Activated CD4-positive, alpha-beta memory T cell treated with anti-CD3 and anti-CD28 coated beads, Interleukin-2, amount 10 ng/mL, durations not matched to agents 7 days and 5 days (primary cell): ENCODE measurements around the gene VEPH1. TPM values are rescaled to one million over a fixed set of nuclear protein-coding genes. Genes with fewer than 3 reads are reported as not detected.

Source experiments
- CTCF ChIA-PET: fragments of 350-600 bp; sonication (Branson Sonifier 250); formaldehyde crosslinking; loops from one replicate; lab custom pipeline; 2021; ENCODE audit warnings: antibody characterized with exemption, inconsistent platforms; lab: Charles Lee
- POLR2A ChIA-PET: fragments of 350-600 bp; sonication (Branson Sonifier 250); formaldehyde crosslinking; loops from one replicate; lab custom pipeline; 2021; ENCODE audit warnings: antibody characterized with exemption; lab: Charles Lee
- DNase-seq: peaks from one replicate; pipeline ENCODE4 v3.0.0-alpha.2; 2020
- H3K27ac Mint-ChIP-seq: one replicate; pipeline ENCODE4 v1.8.0; 2021; ENCODE audit warnings: mild to moderate bottlenecking, mixed read lengths
- H3K27me3 Mint-ChIP-seq: one replicate; pipeline ENCODE4 v1.8.0; 2021; ENCODE audit warnings: mixed read lengths
- H3K36me3 Mint-ChIP-seq: one replicate; pipeline ENCODE4 v1.8.0; 2021; ENCODE audit warnings: low read depth, mixed read lengths
- H3K4me1 Mint-ChIP-seq: one replicate; pipeline ENCODE4 v1.8.0; 2021; ENCODE audit warnings: mixed read lengths
- H3K4me3 Mint-ChIP-seq: one replicate; pipeline ENCODE4 v1.8.0; 2021; ENCODE audit warnings: mild to moderate bottlenecking, mixed read lengths
- H3K9me3 Mint-ChIP-seq: one replicate; pipeline ENCODE4 v1.8.0; 2021; ENCODE audit warnings: mixed read lengths
- total RNA-seq, 2 experiments: library from RNA; stranded (reverse); gene quantifications; one replicate each; pipeline ENCODE4 v1.2.3, GENCODE V29; 2021

Gene VEPH1
- total RNA-seq, 2 experiments from 2014 or later, result not detected

GRCh38 chr3:157279237-157279636, 224.0 kb downstream of the VEPH1 start:
- Mint-ChIP-seq H3K27ac (no peak overlapping the region), H3K36me3 (no peaks in the 10 kb centered on the region), H3K9me3 (no peaks in the 10 kb centered on the region), H3K4me3 (no peak overlapping the region), H3K4me1 (no peaks in the 10 kb centered on the region), H3K27me3 (peaks cover under 1% of the 10 kb centered on the region)
- no peak for DNase-seq
- POLR2A ChIA-PET, result no interaction called here
- CTCF ChIA-PET, result no interaction called here

GRCh38 chr3:157276801-157277200, 226.4 kb downstream of the VEPH1 start:
- Mint-ChIP-seq H3K9me3 (no peaks in the 10 kb centered on the region), H3K36me3 (no peaks in the 10 kb centered on the region), H3K4me3 (no peak overlapping the region), H3K27me3 (peaks cover 4% of the 10 kb centered on the region), H3K4me1 (no peaks in the 10 kb centered on the region), H3K27ac (no peak overlapping the region)
- POLR2A ChIA-PET, result no interaction called here
- CTCF ChIA-PET, result no interaction called here
- DNase-seq, result no peak

GRCh38 chr3:157275832-157276231, 227.4 kb downstream of the VEPH1 start:
- no peak overlapping the region for H3K27ac Mint-ChIP-seq
- POLR2A ChIA-PET, result no interaction called here

GRCh38 chr3:157274644-157275137, 228.5 kb downstream of the VEPH1 start:
- Mint-ChIP-seq H3K36me3 (no peaks in the 10 kb centered on the region), H3K27me3 (peaks cover 4% of the 10 kb centered on the region), H3K4me1 (no peaks in the 10 kb centered on the region), H3K9me3 (no peaks in the 10 kb centered on the region), H3K4me3 (no peak overlapping the region), H3K27ac (no peak overlapping the region)
- DNase-seq, result no peak
- ChIA-PET CTCF (no interaction called here), POLR2A (no interaction called here)

More at GRCh38 chr3:157275832-157276231, 227.4 kb downstream of the VEPH1 start:
- DNase-seq, result no peak
- CTCF ChIA-PET, result no interaction called here
- Mint-ChIP-seq H3K9me3 (no peaks in the 10 kb centered on the region), H3K4me1 (no peaks in the 10 kb centered on the region), H3K27me3 (peaks cover 4% of the 10 kb centered on the region), H3K36me3 (no peaks in the 10 kb centered on the region), H3K4me3 (no peak overlapping the region)

GRCh38 chr3:157271283-157271882, 231.8 kb downstream of the VEPH1 start:
- H3K27ac Mint-ChIP-seq, result no peak overlapping the region
- peaks cover 4% of the 10 kb centered on the region for H3K27me3 Mint-ChIP-seq
- no peaks in the 10 kb centered on the region for H3K4me1 Mint-ChIP-seq
- POLR2A ChIA-PET, result no interaction called here
- H3K4me3 Mint-ChIP-seq, result no peak overlapping the region
- H3K36me3 Mint-ChIP-seq, result no peaks in the 10 kb centered on the region
- CTCF ChIA-PET, result no interaction called here
- H3K9me3 Mint-ChIP-seq, result no peaks in the 10 kb centered on the region
- DNase-seq, result no peak

- DNase-seq, result no peak
- no peaks in the 10 kb centered on the region for H3K9me3 Mint-ChIP-seq
- no peaks in the 10 kb centered on the region for H3K36me3 Mint-ChIP-seq
- POLR2A ChIA-PET, result no interaction called here
- CTCF ChIA-PET, result no interaction called here
- H3K27ac Mint-ChIP-seq, result no peak overlapping the region
- H3K4me1 Mint-ChIP-seq, result no peaks in the 10 kb centered on the region
- no peak overlapping the region for H3K4me3 Mint-ChIP-seq
- no peaks in the 10 kb centered on the region for H3K27me3 Mint-ChIP-seq
Measured at GRCh38 chr3:157268026-157268425, 235.2 kb downstream of the VEPH1 start.

GRCh38 chr3:157265931-157266330, 237.3 kb downstream of the VEPH1 start:
- ChIA-PET CTCF (no interaction called here), POLR2A (no interaction called here)
- DNase-seq, result no peak
- no peaks in the 10 kb centered on the region for H3K4me1 Mint-ChIP-seq
- H3K27ac Mint-ChIP-seq, result no peak overlapping the region
- no peaks in the 10 kb centered on the region for H3K36me3 Mint-ChIP-seq
- no peaks in the 10 kb centered on the region for H3K27me3 Mint-ChIP-seq
- H3K9me3 Mint-ChIP-seq, result no peaks in the 10 kb centered on the region
- no peak overlapping the region for H3K4me3 Mint-ChIP-seq

- ChIA-PET POLR2A (no interaction called here), CTCF (no interaction called here)
- Mint-ChIP-seq H3K36me3 (no peaks in the 10 kb centered on the region), H3K4me3 (no peak overlapping the region), H3K27ac (no peak overlapping the region), H3K27me3 (no peaks in the 10 kb centered on the region), H3K4me1 (no peaks in the 10 kb centered on the region), H3K9me3 (no peaks in the 10 kb centered on the region)
- no peak for DNase-seq
Measured at GRCh38 chr3:157263027-157263426, 240.2 kb downstream of the VEPH1 start.

- no peak overlapping the region for H3K27ac Mint-ChIP-seq
- H3K36me3 Mint-ChIP-seq, result no peaks in the 10 kb centered on the region
- H3K9me3 Mint-ChIP-seq, result no peaks in the 10 kb centered on the region
- DNase-seq, result no peak
- ChIA-PET CTCF (no interaction called here), POLR2A (no interaction called here)
- no peak overlapping the region for H3K4me3 Mint-ChIP-seq
- H3K27me3 Mint-ChIP-seq, result no peaks in the 10 kb centered on the region
- H3K4me1 Mint-ChIP-seq, result no peaks in the 10 kb centered on the region
Measured at GRCh38 chr3:157261000-157261399, 242.2 kb downstream of the VEPH1 start.

GRCh38 chr3:157259825-157260224, 243.4 kb downstream of the VEPH1 start:
- no peaks in the 10 kb centered on the region for H3K9me3 Mint-ChIP-seq
- no peak overlapping the region for H3K27ac Mint-ChIP-seq
- no peak for DNase-seq
- no peaks in the 10 kb centered on the region for H3K4me1 Mint-ChIP-seq
- H3K4me3 Mint-ChIP-seq, result no peak overlapping the region
- H3K27me3 Mint-ChIP-seq, result no peaks in the 10 kb centered on the region
- CTCF ChIA-PET, result no interaction called here
- no peaks in the 10 kb centered on the region for H3K36me3 Mint-ChIP-seq
- POLR2A ChIA-PET, result no interaction called here

GRCh38 chr3:157257101-157257500, 246.1 kb downstream of the VEPH1 start:
- H3K4me1 Mint-ChIP-seq, result no peaks in the 10 kb centered on the region
- CTCF ChIA-PET, result no interaction called here
- no peak overlapping the region for H3K27ac Mint-ChIP-seq
- H3K27me3 Mint-ChIP-seq, result peaks cover 4% of the 10 kb centered on the region
- H3K36me3 Mint-ChIP-seq, result no peaks in the 10 kb centered on the region
- H3K9me3 Mint-ChIP-seq, result no peaks in the 10 kb centered on the region
- no peak overlapping the region for H3K4me3 Mint-ChIP-seq
- no peak for DNase-seq
- POLR2A ChIA-PET, result no interaction called here

GRCh38 chr3:157255797-157256196, 247.4 kb downstream of the VEPH1 start:
- Mint-ChIP-seq H3K27me3 (peaks cover 4% of the 10 kb centered on the region), H3K4me1 (no peaks in the 10 kb centered on the region), H3K27ac (no peak overlapping the region), H3K9me3 (no peaks in the 10 kb centered on the region), H3K4me3 (no peak overlapping the region), H3K36me3 (no peaks in the 10 kb centered on the region)
- no peak for DNase-seq
- POLR2A ChIA-PET, result no interaction called here
- CTCF ChIA-PET, result no interaction called here

- CTCF ChIA-PET, result interaction anchor here (0.6 to 0.7 kb wide), 2 partner anchors 12 to 1152 kb away, joined by 3 read pairs; no protein-coding TSS in a partner anchor
- Mint-ChIP-seq H3K4me3 (no peak overlapping the region), H3K9me3 (no peaks in the 10 kb centered on the region), H3K4me1 (no peaks in the 10 kb centered on the region), H3K27me3 (peaks cover 4% of the 10 kb centered on the region), H3K27ac (no peak overlapping the region), H3K36me3 (no peaks in the 10 kb centered on the region)
- POLR2A ChIA-PET, result no interaction called here
- no peak for DNase-seq
Measured at GRCh38 chr3:157251685-157252084, 251.5 kb downstream of the VEPH1 start.

- Mint-ChIP-seq H3K36me3 (no peaks in the 10 kb centered on the region), H3K27ac (no peak overlapping the region), H3K4me1 (no peaks in the 10 kb centered on the region), H3K9me3 (no peaks in the 10 kb centered on the region), H3K4me3 (no peak overlapping the region), H3K27me3 (peaks cover 4% of the 10 kb centered on the region)
- CTCF ChIA-PET, result no interaction called here
- no peak for DNase-seq
- POLR2A ChIA-PET, result no interaction called here
Measured at GRCh38 chr3:157249606-157250005, 253.6 kb downstream of the VEPH1 start.
